ENCODE results near the gene IL11. TPM values are rescaled to one million over a fixed set of nuclear protein-coding genes. Genes with fewer than 3 reads are reported as not detected.

Gene IL11
- total and polyA plus RNA-seq, 3 donors from 2014 or later: 1.2 to 2.1 (median 2.0) TPM

DNA sequence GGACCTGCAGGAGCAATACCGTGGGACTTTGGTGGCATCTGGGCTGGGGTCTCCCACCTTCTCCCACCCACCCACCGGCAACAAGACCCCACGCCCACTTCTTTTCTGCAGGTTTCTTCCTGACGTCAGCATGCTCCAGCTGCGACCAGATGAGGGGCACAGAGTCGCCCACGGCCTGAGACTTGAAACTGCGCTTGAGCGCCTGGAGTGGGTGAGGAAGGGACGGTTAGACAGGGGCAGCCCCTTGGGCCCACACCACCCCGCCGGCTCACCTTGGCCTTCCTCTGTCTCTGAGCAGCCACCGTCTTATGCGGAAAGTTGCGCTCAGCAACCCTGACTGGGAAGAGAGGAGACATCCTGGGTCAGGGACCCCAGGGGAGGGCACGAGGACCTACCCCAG is 9.4 kb downstream of the IL11 start:
- no peak overlapping the region for H3K4me3 ChIP-seq
- no peaks in the 10 kb centered on the region for H3K27me3 ChIP-seq
- no peak for TF ChIP-seq POLR2A (IDR thresholded peaks at IDR 0.05)
- TF ChIP-seq, protein P1, sequence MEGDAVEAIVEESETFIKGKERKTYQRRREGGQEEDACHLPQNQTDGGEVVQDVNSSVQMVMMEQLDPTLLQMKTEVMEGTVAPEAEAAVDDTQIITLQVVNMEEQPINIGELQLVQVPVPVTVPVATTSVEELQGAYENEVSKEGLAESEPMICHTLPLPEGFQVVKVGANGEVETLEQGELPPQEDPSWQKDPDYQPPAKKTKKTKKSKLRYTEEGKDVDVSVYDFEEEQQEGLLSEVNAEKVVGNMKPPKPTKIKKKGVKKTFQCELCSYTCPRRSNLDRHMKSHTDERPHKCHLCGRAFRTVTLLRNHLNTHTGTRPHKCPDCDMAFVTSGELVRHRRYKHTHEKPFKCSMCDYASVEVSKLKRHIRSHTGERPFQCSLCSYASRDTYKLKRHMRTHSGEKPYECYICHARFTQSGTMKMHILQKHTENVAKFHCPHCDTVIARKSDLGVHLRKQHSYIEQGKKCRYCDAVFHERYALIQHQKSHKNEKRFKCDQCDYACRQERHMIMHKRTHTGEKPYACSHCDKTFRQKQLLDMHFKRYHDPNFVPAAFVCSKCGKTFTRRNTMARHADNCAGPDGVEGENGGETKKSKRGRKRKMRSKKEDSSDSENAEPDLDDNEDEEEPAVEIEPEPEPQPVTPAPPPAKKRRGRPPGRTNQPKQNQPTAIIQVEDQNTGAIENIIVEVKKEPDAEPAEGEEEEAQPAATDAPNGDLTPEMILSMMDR (IDR thresholded peaks at IDR 0.05): no peak
- H3K27ac ChIP-seq: no peak overlapping the region
- no peaks in the 10 kb centered on the region for H3K36me3 ChIP-seq (ENCODE audit: low read depth, missing control alignments)
- no peaks in the 10 kb centered on the region for H3K4me1 ChIP-seq
- intact Hi-C loops (cut with DNase I; ENCODE audit: low total_unique reads): no loop called here
- DNase-seq: no peak
- H3K9me3 ChIP-seq: no peaks in the 10 kb centered on the region
- WGBS, 2 donors: 84 to 94% methylated on average over 8 to 16 of the region's 16 CpGs

DNA sequence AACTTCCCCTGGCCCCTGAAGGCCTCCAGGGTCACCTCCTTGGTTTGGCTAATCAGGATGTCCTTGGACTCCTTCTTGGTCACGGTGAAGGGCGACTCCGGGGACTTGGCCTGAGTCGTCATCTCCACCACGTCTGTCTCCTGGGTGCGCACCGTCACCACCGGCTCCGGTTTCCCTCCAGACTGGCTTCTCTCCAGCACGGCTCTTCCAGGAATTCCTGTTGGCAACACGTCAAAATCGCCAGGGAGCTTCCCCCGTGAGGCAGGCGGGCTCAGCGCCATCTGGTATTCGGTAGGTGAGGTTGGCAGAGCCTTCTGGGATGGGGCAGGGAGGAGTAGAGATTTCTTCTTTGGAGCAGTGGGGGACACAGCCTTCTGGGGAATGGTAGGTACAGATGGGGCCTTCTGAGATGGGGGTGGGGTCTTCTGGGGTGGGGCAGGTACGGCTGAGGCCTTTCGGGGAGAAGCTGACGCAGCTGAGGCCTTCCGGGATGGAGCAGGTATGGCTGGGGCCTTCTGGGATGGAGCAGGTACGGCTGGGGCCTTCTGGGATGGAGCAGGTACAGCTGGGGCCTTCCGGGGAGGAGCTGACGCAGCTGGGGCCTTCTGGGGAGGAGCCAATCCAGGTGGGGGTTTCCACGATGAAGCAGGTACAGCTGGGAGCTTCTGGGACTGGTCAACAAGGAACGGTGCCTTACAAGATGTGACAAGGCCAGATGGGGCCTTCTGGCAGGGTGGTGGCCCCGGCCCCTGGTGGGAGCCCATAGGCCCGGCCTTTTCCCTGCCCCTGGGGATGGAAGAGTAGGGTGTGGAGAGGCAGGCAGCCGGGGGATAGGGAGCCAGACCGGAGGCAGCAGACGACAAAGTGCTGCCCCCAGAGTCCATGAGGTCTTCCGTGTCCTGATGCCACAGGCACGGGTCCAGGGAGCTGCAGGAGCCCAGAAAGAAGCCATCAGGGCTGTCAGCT is 11.0 kb downstream of the IL11 start:
- Histone ChIP-seq H3K9me3 (no peaks in the 10 kb centered on the region), H3K36me3 (ENCODE audit: low read depth, missing control alignments) (no peaks in the 10 kb centered on the region), H3K27me3 (no peaks in the 10 kb centered on the region), H3K27ac (no peak overlapping the region), H3K4me3 (no peak overlapping the region), H3K4me1 (peaks cover 1% of the 10 kb centered on the region)
- no peak for DNase-seq
- no peak for TF ChIP-seq POLR2A (IDR thresholded peaks at IDR 0.05)
- intact Hi-C loops (cut with DNase I; ENCODE audit: low total_unique reads): no loop called here
- WGBS, 2 donors: 76 to 79% methylated on average over 29 to 32 of the region's 32 CpGs

DNA sequence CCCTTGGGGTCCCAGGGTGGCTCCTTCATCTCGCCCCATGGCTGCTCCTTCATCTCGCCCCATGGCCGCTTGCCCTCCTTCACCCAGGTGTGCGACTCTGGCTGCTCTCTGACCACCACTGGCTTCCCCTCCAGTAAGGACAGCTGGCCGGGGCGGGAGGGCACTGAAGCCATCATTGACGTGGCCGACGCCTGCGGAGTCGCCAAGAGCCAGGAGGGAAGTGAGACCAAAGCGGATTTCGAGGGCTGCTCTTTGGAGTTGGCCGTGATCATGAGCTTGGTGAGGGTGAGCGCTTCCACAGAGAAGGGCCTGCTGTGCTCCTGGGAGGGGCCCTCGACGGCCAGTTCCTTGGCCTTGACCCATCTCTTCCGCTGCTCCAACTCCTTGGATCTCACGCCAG is 11.8 kb downstream of the IL11 start:
- 51 to 85% methylated on average over 3 to 19 of the region's 19 CpGs for WGBS, 2 donors
- no peak overlapping the region for H3K4me3 ChIP-seq
- H3K27ac ChIP-seq: no peak overlapping the region
- DNase-seq: no peak
- intact Hi-C loops (cut with DNase I; ENCODE audit: low total_unique reads): no loop called here
- no peaks in the 10 kb centered on the region for H3K36me3 ChIP-seq (ENCODE audit: low read depth, missing control alignments)
- H3K9me3 ChIP-seq: no peaks in the 10 kb centered on the region
- H3K4me1 ChIP-seq: peaks cover 8% of the 10 kb centered on the region
- H3K27me3 ChIP-seq: no peaks in the 10 kb centered on the region
- no peak for TF ChIP-seq POLR2A (IDR thresholded peaks at IDR 0.05)
- TF ChIP-seq, protein P1 (IDR thresholded peaks at IDR 0.05): no peak

DNA sequence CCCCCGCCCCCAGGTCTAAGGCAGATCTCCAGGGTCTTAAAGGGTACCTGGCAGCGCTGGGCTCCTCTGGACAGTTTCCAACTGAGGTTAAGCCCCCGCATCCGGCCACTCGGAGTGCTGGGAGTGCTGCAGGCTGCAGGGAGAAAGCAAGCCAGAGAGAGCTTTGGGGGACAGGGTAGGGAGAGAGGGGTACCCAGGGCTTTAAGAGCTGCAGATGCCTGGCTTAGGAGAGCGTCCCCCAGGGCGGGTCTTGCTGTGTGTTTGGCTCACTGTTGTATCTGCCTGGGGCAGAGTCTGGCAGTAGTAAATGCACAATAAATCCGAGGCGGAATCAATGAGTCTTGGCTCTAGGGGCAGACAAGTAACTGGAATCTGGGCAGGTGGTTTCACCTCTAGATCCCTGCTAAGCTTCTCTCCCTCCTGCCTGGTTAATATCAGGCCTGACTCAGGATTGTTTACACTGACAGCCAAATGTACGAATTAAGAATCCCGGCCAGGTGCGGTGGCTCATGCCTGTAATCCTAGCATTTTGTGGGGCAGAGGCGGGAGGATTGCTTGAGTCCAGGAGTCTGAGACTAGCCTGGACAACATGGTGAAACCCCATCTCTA is 14.9 kb downstream of the IL11 start:
- Histone ChIP-seq H3K27me3 (no peaks in the 10 kb centered on the region), H3K4me3 (no peak overlapping the region), H3K27ac (no peak overlapping the region), H3K9me3 (no peaks in the 10 kb centered on the region), H3K36me3 (ENCODE audit: low read depth, missing control alignments) (no peaks in the 10 kb centered on the region), H3K4me1 (peaks cover 8% of the 10 kb centered on the region)
- intact Hi-C loops (cut with DNase I; ENCODE audit: low total_unique reads): no loop called here
- no peak for DNase-seq
- TF ChIP-seq, protein P1 (IDR thresholded peaks at IDR 0.05): no peak
- TF ChIP-seq POLR2A (IDR thresholded peaks at IDR 0.05): no peak
- WGBS, 2 donors: 18 to 30% methylated on average over 5 to 13 of the region's 13 CpGs

DNA sequence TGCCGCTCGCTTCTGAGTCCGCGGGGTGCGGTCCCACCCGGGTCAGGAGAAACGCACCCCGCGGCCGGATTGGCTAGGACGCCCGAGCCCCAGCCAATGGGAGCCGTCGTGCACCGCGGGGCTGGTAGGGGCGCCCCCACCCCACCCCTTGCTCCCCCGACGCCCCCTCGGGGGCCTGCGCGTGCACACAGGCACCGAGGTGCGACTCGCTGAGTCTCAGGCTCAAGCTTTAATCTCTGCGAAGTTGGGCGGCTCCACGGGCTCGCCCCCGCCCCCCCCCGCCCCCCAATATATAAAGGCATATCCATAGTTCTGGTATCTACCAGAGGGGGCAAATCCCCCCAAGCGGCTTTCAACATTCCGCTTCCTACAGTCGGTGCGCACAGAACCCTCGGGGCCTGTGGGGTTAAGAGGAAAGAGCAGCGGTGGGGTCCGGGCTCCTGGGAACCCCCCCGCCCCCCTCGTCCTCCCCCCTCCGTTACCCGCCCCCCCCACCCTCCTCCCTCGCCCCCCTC is 15.5 kb downstream of the IL11 start, which contains the start of gene COX6B2:
Gene COX6B2, minus strand, starts transcription at position 22 of the 515 bp plus-strand sequence. CDS start 198 bp downstream, outside the sequence.
- no peak within 1 kb of the TSS for H3K27ac ChIP-seq
- H3K9me3 ChIP-seq: no peaks in the 10 kb centered on the region
- H3K36me3 ChIP-seq (ENCODE audit: low read depth, missing control alignments): no peaks in the 10 kb centered on the region
- peak within 1 kb of the TSS; percentile 44 to 58 for H3K4me3 ChIP-seq
- 0 to 1% methylated on average over 22 to 43 of the region's 43 CpGs for WGBS, 2 donors
- H3K4me1 ChIP-seq: peaks cover 8% of the 10 kb centered on the region
- no peaks in the 10 kb centered on the region for H3K27me3 ChIP-seq
- intact Hi-C loops (cut with DNase I; ENCODE audit: low total_unique reads): no loop called here
- peak; percentile 41 for DNase-seq
- TF ChIP-seq, protein P1 (IDR thresholded peaks at IDR 0.05): no peak
- no peak for TF ChIP-seq POLR2A (IDR thresholded peaks at IDR 0.05)

All from testis (tissue), 3 donors.